ENCODE results near the gene TNIP1. TPM values are rescaled to one million over a fixed set of nuclear protein-coding genes. Genes with fewer than 3 reads are reported as not detected.

Gene TNIP1, protein sequence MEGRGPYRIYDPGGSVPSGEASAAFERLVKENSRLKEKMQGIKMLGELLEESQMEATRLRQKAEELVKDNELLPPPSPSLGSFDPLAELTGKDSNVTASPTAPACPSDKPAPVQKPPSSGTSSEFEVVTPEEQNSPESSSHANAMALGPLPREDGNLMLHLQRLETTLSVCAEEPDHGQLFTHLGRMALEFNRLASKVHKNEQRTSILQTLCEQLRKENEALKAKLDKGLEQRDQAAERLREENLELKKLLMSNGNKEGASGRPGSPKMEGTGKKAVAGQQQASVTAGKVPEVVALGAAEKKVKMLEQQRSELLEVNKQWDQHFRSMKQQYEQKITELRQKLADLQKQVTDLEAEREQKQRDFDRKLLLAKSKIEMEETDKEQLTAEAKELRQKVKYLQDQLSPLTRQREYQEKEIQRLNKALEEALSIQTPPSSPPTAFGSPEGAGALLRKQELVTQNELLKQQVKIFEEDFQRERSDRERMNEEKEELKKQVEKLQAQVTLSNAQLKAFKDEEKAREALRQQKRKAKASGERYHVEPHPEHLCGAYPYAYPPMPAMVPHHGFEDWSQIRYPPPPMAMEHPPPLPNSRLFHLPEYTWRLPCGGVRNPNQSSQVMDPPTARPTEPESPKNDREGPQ
- 100 to 1,000 TPM in 1 of 4 donors, 10 to 100 TPM in 3; 74.4 to 115 (median 94.7) TPM for total RNA-seq

DNA sequence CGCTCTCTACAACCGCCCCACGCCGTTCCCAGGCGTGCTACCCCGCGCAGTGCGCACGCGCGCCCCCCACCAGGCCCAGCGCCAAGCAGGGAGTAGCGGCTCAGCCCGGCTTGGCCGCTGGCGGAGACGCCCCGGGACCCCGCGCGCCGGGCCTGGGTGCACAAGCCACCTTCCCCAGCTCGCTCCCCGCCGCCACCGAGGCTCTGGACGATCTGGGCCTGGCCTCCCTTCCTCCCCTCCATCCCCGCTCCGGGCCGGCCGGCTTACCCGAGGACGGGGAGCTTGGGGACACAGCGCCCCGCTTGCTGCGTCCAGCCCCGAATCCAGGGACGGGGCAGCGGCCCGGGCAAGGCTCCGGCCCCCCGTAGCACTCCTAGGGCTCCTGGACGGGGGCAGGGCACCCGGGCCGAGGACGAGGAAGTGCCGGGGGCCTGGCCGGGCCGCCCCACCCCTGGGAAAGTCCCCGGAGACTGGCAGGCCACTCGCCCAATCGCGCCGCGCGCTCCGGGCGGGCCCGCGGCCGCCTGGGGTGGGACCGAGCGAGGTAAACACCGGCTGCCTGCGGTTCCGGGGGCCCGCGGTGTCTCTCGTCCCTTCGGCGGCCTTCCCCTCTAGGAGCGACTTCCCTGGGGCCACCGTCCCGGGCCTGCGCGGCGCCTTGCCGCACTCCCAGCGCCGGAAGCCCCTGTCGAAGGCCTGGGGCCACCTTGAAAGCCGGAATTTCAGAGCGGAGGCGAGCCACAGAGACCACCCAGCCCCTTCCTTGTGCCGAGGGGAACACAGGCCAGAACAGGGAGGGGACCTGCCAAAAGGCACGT is at the start of gene TNIP1:
Gene TNIP1 (minus strand): TSS at position 422 of the 818 bp plus-strand sequence. CDS start 15,939 bp downstream, outside the sequence.
- H3K4me1 ChIP-seq, result peaks cover 20 to 74% of the 10 kb centered on the region in 2 donors
- peak within 1 kb of the TSS; percentile 54 to 62 (median 61) for H3K4me3 ChIP-seq (replicated peaks in 1 of 3)
- peak; percentile 92 to 94 for DNase-seq
- TF ChIP-seq, protein P1, sequence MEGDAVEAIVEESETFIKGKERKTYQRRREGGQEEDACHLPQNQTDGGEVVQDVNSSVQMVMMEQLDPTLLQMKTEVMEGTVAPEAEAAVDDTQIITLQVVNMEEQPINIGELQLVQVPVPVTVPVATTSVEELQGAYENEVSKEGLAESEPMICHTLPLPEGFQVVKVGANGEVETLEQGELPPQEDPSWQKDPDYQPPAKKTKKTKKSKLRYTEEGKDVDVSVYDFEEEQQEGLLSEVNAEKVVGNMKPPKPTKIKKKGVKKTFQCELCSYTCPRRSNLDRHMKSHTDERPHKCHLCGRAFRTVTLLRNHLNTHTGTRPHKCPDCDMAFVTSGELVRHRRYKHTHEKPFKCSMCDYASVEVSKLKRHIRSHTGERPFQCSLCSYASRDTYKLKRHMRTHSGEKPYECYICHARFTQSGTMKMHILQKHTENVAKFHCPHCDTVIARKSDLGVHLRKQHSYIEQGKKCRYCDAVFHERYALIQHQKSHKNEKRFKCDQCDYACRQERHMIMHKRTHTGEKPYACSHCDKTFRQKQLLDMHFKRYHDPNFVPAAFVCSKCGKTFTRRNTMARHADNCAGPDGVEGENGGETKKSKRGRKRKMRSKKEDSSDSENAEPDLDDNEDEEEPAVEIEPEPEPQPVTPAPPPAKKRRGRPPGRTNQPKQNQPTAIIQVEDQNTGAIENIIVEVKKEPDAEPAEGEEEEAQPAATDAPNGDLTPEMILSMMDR (IDR thresholded peaks at IDR 0.05), result no peak
- peak; percentile 80 to 94 for TF ChIP-seq POLR2A (IDR thresholded peaks at IDR 0.05)
- H3K9me3 ChIP-seq, result no peaks in the 10 kb centered on the region
- no peaks in the 10 kb centered on the region for H3K27me3 ChIP-seq
- 0 to 10% methylated on average over 2 to 31 of the region's 86 CpGs for WGBS, 2 donors
- H3K27ac ChIP-seq, result peak within 1 kb of the TSS; percentile 97 to 99 (median 99)
- intact Hi-C loops (cut with DNase I), result no loop called here
- no peaks in the 10 kb centered on the region for H3K36me3 ChIP-seq

DNA sequence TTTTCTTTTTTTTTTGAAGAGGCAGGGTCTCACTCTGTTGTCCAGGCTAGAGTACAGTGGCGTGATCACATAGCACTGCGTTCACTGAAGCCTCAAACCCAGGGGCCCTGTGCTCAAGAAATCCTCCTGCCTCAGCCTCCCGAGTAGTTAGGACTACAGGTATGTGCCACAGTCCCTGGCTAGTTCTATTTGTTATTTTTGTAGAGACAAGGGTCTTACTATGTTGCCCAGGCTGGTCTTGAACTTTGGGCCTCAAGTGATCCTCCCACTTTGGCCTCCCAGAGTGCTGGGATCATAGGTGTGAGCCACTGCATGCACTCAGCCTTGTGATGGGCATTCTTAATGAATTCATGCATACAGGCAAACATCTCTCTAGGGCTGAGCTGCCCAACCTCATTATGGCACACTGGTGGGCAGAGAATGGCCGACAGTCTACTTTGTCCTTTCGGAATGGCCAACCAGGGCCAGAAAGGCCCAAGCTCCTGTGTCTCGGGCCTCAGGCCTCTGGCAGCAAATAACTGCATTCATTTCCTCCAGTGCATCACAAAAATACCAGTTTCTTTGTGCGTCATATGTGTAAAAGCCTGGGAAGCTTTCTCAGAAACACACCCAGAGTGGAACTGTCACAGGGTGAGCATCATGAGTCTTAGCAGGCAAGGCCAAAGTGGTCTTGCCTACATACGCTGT is 49.5 kb upstream of the TNIP1 start:
- Histone ChIP-seq H3K36me3 (peaks cover 65 to 78% of the 10 kb centered on the region in 2 donors), H3K27me3 (no peaks in the 10 kb centered on the region)
- no peak for DNase-seq

DNA sequence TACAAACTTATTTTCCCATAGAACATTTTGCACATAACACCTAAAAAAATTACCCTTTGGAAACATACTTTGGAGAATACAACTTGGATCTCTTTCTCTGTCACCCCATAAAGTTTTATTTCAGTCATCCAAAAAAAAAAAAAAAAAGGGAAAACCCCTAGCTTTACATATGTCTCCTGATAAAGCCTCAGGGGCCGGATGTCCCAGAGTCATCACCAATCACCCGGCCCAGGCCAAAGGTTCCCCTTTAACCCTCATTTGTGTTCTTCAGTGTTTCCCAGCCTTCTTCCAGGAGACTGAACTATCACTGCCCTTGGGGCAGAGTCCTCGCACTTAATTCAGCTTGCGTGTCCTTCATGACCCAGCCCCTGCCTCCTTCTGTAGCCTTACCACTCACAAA is 48.0 kb upstream of the TNIP1 start:
- no peaks in the 10 kb centered on the region for H3K27me3 ChIP-seq
- H3K9me3 ChIP-seq, result no peaks in the 10 kb centered on the region
- H3K27ac ChIP-seq, result no peak overlapping the region
- H3K36me3 ChIP-seq, result peaks cover 54 to 62% of the 10 kb centered on the region in 2 donors
- intact Hi-C loops (cut with DNase I), result no loop called here
- TF ChIP-seq, protein P1 (IDR thresholded peaks at IDR 0.05), result no peak
- no peak for TF ChIP-seq POLR2A (IDR thresholded peaks at IDR 0.05)
- WGBS, 2 donors, result 77 to 88% methylated on average over 4 of the region's 4 CpGs
- no peak overlapping the region for H3K4me3 ChIP-seq (replicated peaks in 1 of 3)
- no peak for DNase-seq
- H3K4me1 ChIP-seq, result peaks cover 3 to 12% of the 10 kb centered on the region in 2 donors

More for the DNA sequence above, 49.5 kb upstream of the TNIP1 start:
- no peak overlapping the region for H3K4me3 ChIP-seq (replicated peaks in 1 of 3)
- no peak overlapping the region for H3K27ac ChIP-seq
- H3K4me1 ChIP-seq, result no peaks in the 10 kb centered on the region
- intact Hi-C loops (cut with DNase I), result loop anchor here (10.0 kb wide), 1 partner anchor 114 kb away; no protein-coding TSS in a partner anchor
- 95 to 96% methylated on average over 6 to 8 of the region's 8 CpGs for WGBS, 2 donors
- TF ChIP-seq, protein P1 (IDR thresholded peaks at IDR 0.05), result no peak
- no peak for TF ChIP-seq POLR2A (IDR thresholded peaks at IDR 0.05)
- H3K9me3 ChIP-seq, result no peaks in the 10 kb centered on the region

DNA sequence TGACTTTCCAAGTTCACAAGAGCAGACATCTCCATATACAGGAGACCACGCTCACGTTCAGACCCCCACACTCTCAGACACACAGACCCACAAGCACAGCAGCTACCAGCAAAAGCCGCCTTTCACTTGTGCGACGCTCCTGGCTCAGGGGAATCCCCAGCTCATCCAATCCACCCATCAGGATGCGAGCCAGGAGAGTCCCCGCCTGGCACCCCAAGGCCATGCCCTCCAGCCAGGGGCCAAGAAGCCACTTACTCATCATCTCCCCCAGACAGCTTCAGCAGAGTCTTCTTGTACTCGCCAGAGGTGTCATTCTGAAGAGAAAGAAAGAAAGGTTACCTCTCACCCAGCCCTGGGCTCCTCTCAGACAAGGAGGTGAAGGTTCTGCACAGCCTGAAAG is 47.1 kb upstream of the TNIP1 start:
- no peak for TF ChIP-seq POLR2A (IDR thresholded peaks at IDR 0.05)
- TF ChIP-seq, protein P1 (IDR thresholded peaks at IDR 0.05), result no peak
- peaks cover 3 to 21% of the 10 kb centered on the region in 2 donors for H3K4me1 ChIP-seq
- no peak for DNase-seq
- no peak overlapping the region for H3K27ac ChIP-seq
- no peak overlapping the region for H3K4me3 ChIP-seq (replicated peaks in 1 of 3)
- 91 to 92% methylated on average over 7 to 8 of the region's 8 CpGs for WGBS, 2 donors
- no peaks in the 10 kb centered on the region for H3K9me3 ChIP-seq
- intact Hi-C loops (cut with DNase I), result loop anchor here (2.0 kb wide), 1 partner anchor 37 kb away; no protein-coding TSS in a partner anchor
- peaks cover 48 to 55% of the 10 kb centered on the region in 2 donors for H3K36me3 ChIP-seq
- no peaks in the 10 kb centered on the region for H3K27me3 ChIP-seq

Measured in thyroid gland (tissue), 4 donors.